GM18520 (cell line): ENCODE results near the gene BABAM2.
A peak's percentile ranks its signal among the peaks of the same experiment; 100 is the strongest.
"Not testable (repeated sequence)": the region's sequence is repeated elsewhere in the genome, so short reads cannot be mapped to it uniquely, and the experiment has no call there.

ENCODE experiments used
- ATAC-seq: cut with Tn5 transposase; IDR thresholded peaks from one replicate; pipeline ENCODE4 v1.9.1; 2021; ENCODE audit not compliant: unreplicated experiment

The BABAM2 gene

GRCh38 chr2:28102455-28102874, 211.9 kb downstream of the BABAM2 start:
- ATAC-seq: no peak

- ATAC-seq: no peak
Measured at GRCh38 chr2:28103611-28104010, 213.1 kb downstream of the BABAM2 start.

GRCh38 chr2:28108143-28108542, 217.6 kb downstream of the BABAM2 start:
- ATAC-seq: no peak

- ATAC-seq: not testable (repeated sequence)
Measured at GRCh38 chr2:28113771-28114170, 223.2 kb downstream of the BABAM2 start.

- no peak for ATAC-seq
Measured at GRCh38 chr2:28117104-28117596, 226.6 kb downstream of the BABAM2 start.

- no peak for ATAC-seq
Measured at GRCh38 chr2:28119631-28120030, 229.1 kb downstream of the BABAM2 start.

- no peak for ATAC-seq
Measured at GRCh38 chr2:28128281-28128950, 237.9 kb downstream of the BABAM2 start.

- ATAC-seq: no peak
Measured at GRCh38 chr2:28129955-28130695, 239.6 kb downstream of the BABAM2 start.

GRCh38 chr2:28133778-28134177, 243.2 kb downstream of the BABAM2 start:
- ATAC-seq: no peak

GRCh38 chr2:28134262-28134812, 243.8 kb downstream of the BABAM2 start:
- peak; percentile 38 for ATAC-seq

GRCh38 chr2:28134857-28135256, 244.3 kb downstream of the BABAM2 start:
- peak; percentile 20 for ATAC-seq

- ATAC-seq: no peak
Measured at GRCh38 chr2:28135324-28135723, 244.8 kb downstream of the BABAM2 start.

- no peak for ATAC-seq
Measured at GRCh38 chr2:28135799-28136198, 245.3 kb downstream of the BABAM2 start.

- no peak for ATAC-seq
Measured at GRCh38 chr2:28136556-28136955, 246.0 kb downstream of the BABAM2 start.

- ATAC-seq: no peak
Measured at GRCh38 chr2:28137221-28137620, 246.7 kb downstream of the BABAM2 start.

GRCh38 chr2:28142386-28142785, 251.9 kb downstream of the BABAM2 start:
- no peak for ATAC-seq

- no peak for ATAC-seq
Measured at GRCh38 chr2:28148000-28148399, 257.5 kb downstream of the BABAM2 start.

GRCh38 chr2:28148566-28148965, 258.0 kb downstream of the BABAM2 start:
- no peak for ATAC-seq

- no peak for ATAC-seq
Measured at GRCh38 chr2:28150236-28150915, 259.8 kb downstream of the BABAM2 start.

GRCh38 chr2:28150994-28151393, 260.5 kb downstream of the BABAM2 start:
- no peak for ATAC-seq

- no peak for ATAC-seq
Measured at GRCh38 chr2:28152585-28153280, 262.2 kb downstream of the BABAM2 start.
